Left forelimb (tissue), 1 donor: ENCODE results near the gene GRK4.
"Not testable (repeated sequence)": the region's sequence is repeated elsewhere in the genome, so short reads cannot be mapped to it uniquely, and the experiment has no call there.

Experiments
- DNase-seq: peaks from one replicate; pipeline ENCODE4 v3.0.0-alpha.2; 2018; ENCODE audit warnings: low spot score

GRK4 gene

DNA sequence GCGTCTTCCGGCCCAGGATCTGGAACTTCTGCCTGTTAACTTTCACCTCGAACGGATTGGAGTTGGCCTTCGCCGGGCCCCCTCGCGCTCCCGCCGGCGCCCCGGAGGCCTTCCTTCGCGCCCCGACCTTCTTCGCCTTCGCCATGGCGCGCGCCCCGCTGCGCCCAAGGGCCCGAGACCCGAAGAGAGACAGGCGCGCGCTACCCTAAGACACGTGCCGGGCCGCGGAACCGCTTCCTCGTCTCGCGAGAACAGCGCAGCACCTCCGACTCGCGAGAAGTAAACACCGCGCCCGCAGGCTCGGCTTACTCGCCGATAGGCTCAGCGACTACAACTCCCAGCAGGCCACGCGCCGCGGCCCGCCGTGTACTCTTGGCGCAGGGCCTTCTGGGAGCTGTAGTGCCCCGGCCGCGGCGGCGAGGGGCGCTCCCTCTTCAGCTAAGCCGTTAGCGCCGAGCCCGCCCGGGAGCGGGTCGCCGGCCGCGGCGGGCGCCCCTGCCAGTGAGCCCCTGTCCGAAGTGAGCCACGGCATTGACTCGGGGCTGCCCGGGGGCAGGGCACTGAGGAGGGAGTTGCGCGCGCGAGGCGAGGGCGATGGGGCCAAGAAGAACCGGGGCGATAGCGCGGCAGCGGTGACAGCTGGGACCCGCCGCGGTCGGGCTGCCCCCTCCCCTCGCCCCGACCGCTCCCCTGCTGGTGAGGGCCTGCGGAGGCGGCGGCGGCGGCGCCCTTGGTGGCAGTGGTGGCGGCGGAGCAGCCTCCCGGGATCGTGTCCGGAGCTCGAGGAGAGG, at the start of gene GRK4, which contains the start of gene NOP14:
TSS of gene GRK4 (plus strand) at position 397 of the 791 bp plus-strand sequence. CDS start 500 bp downstream, outside the sequence.
TSS of gene NOP14 (minus strand) at position 232 of the 791 bp plus-strand sequence. CDS start at position 145, 87 bp downstream.
- DNase-seq, result peak; percentile 97

- DNase-seq, result no peak
Observed at GRCh38 chr4:2914256-2915126, 48.9 kb upstream of the GRK4 start.

- DNase-seq, result no peak
Observed at GRCh38 chr4:2915789-2916188, 47.6 kb upstream of the GRK4 start.

DNA sequence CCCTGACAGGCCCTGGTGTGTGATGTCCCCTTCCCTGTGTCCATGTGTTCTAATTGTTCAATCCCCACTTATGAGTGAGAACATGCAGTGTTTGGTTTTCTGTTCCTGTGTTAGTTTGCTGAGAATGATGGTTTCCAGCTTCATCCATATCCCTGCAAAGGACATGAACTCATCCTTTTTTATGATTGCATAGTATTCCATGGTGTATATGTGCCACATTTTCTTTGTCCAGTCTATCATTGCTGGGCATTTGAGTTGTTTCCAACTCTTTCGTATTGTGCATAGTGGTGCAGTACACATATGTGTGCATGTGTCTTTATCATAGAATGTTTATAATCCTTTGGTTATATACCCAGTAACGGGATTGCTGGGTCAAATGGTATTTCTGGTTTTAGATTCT, 46.7 kb upstream of the GRK4 start:
- not testable (repeated sequence) for DNase-seq

DNA sequence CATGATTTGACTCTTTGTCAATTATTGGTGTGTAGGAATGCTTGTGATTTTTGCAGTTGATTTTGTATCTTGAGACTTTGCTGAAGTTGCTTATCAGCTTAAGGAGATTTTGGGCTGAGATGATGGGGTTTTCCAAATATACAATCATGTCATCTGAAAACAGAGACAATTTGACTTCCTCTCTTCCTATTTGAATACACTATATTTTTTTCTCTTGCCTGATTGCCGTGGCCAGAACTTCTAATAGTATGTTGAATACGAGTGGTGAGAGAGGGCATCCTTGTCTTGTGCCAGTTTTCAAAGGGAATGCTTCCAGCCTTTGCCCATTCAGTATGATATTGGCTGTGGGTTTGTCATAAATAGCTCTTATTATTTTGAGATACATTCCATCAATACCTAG, 45.1 kb upstream of the GRK4 start:
- not testable (repeated sequence) for DNase-seq

- DNase-seq, result not testable (repeated sequence)
Observed at GRCh38 chr4:2918714-2919113, 44.7 kb upstream of the GRK4 start.

DNA sequence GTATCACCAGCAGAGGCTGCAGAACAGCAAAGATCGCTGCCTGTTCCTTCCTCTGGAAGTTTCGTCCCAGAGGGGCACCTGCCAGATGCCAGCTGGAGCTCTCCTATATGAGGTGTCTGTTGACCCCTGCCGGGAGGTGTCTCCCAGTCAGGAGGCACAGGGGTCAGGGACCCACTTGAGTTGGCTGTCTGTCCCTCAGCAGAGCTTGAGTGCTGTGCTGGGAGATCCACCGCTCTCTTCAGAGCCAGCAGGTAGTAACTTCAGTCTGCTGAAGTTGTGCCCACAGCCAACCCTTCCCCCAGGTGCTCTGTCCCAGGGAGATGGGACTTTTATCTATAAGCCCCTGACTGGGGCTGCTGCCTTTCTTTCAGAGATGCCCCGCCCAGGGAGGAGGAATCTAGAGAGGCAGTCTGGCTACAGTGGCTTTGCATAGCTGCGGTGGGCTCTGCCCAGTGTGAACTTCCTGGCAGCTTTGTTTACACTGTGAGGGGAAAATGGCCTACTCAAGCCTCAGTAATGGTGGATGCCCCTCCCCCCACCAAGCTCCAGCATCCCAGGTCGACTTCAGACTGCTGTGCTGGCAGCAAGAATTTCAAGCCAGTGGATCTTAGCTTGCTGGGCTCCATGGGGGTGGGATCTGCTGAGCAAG, 40.8 kb upstream of the GRK4 start:
- DNase-seq, result not testable (repeated sequence)

GRCh38 chr4:2923141-2923551, 40.2 kb upstream of the GRK4 start:
- no peak for DNase-seq

- DNase-seq, result no peak
Observed at GRCh38 chr4:2923668-2924173, 39.6 kb upstream of the GRK4 start.

GRCh38 chr4:2924286-2924685, 39.1 kb upstream of the GRK4 start:
- no peak for DNase-seq

DNA sequence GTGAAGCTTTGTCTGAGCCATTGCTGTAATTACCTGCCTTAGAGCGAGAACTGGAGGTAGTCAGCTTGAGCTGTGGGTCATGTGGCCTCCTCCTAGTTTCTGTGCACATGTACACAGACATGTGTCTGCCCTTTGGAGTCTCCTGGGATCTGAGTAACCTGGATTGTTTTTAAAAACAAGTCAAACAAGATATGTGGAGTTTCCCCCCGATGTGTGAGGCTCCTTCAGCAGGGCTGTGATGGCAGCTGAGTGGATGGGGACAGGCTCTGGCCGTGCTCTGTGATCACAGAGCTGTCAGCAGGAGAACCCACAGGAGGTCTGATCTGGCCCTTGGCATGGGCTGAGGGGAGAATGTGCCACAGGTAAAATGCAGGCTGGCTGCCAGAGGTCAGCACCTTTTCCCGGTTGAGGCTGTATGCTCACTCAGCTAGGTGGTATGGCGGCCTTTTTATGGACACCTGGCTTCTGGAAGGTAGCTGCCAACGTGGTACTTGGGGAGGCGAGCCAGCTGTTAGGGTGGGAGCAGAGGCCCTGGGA, 38.5 kb upstream of the GRK4 start:
- DNase-seq, result no peak

GRCh38 chr4:2925496-2925895, 37.9 kb upstream of the GRK4 start:
- no peak for DNase-seq

GRCh38 chr4:2925931-2926860, 37.2 kb upstream of the GRK4 start:
- peak; percentile 63 for DNase-seq

DNA sequence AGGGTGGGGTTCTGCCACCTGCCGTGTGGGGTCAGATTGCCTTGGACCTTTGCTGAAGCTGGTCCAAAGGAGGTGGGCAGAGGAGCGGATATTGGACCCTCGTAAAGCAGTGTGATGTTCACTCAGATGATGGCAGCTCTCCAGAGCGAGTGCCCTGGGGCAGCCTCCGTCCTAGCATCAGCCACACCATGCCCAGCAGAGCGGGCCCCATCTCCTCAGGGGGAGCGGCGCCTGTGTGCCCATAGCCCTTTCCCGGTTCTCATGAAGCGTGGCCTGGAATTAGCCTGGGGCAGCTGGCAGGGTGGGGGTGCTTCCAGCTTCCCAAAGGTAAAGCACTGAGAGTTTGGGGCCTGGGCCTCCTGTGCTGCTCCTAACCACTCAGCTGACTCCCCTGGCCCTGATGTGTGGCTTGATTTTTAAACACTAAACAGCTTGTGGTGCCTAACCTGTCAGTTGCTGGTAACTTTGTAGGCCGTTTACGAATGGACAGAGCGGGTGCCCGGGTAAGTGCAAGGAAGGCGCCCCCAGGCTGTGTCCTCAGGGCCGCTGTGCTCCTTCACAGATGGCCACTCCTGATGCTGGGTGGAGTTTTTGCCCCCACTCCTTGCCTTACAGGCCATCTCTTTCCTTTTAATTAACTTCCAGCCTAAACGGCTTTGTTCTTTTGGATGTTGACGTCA, 36.2 kb upstream of the GRK4 start:
- no peak for DNase-seq

DNA sequence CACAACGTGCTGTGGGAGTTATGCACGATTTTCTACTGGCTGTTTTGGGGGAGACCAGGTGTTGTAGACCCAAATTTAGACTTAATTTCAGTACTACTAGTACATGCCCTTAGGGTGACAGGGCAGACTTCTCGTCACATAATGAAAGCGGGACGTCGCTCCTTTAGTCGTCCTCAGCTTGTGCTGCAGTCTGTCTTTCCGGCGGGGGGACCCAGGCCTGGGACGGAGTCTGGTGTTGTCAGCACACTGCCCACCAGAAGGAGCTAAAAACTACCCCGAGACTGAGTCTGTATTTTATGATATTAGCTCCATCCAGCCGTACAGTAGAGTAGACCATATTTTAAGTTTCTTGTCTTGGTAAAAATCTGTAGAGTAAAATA, 35.7 kb upstream of the GRK4 start:
- DNase-seq, result peak; percentile 47

- DNase-seq, result peak; percentile 53
Observed at GRCh38 chr4:2928242-2929176, 34.9 kb upstream of the GRK4 start.

DNA sequence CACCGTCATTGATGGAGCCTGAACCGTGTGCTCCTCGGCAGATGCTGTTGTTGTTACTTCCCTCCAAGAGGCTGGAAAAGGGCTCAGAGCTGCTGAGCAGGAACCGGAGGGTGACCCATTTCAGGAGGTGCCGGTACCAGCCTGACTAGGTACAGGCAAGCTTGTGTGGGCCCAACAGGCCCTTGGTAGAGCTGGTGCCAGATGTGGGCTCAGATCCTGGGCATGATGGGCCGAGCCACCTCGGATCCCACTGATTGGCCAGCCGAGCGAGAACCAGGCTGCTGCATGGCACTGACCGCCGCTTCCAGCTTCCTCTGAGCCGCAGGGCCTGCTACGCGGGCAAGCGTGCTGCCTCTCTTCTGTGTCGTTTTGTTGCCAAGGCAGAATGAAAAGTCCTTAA, 33.9 kb upstream of the GRK4 start:
- no peak for DNase-seq

DNA sequence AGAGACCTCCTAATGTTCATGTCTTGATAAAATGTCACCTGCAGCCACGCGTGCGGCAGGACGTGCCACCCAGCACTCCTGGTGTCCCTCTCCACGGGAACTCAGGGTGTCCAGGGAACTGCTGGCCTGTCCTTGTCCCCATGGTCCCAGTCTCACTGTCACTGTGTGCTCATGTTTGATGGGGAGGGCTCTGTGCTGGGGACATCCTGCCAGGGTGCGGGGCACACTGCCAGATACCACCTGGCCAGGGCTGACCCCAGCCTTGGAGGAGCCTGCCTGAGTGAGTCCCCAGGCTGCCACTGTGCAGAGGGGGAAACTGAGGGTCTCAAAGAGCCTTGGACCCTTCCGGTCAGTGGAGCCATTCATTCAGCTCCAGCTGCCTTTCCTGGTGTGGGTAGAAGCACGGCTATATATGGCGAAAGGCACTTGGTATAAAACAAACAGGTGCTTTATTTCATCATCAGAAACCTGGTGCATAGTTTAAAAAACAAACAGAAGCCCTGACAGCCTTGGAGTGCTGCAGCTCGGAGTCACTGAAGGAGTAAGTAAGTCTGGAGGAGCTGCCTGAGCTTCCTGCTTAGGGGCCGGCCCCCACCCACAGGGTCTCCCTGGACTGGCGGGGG, 33.1 kb upstream of the GRK4 start:
- DNase-seq, result peak; percentile 33
